Measurements from ENCODE around the gene RBM20. TPM values are rescaled to one million over a fixed set of nuclear protein-coding genes. Genes with fewer than 3 reads are reported as not detected.
"Not testable (repeated sequence)": the region's sequence is repeated elsewhere in the genome, so short reads cannot be mapped to it uniquely, and the experiment has no call there.

Gene RBM20
- 0.22 and 2.0 TPM in 2 replicates for total RNA-seq

GRCh38 chr10:110643653-110644597, at the start of gene RBM20:
TSS of gene RBM20 (plus strand) at chr10:110644336. CDS start at chr10:110644455, 119 bp downstream.
- DNase-seq (ENCODE audit: low read depth in 2 of 2), result peak; percentile 19 to 40

GRCh38 chr10:110597476-110597875, 46.7 kb upstream of the RBM20 start:
- DNase-seq (ENCODE audit: low read depth in 2 of 2), result peak; percentile 42 to 55

GRCh38 chr10:110600487-110601101, 43.5 kb upstream of the RBM20 start:
- DNase-seq (ENCODE audit: low read depth in 2 of 2), result peak; percentile 81 to 85

DNA sequence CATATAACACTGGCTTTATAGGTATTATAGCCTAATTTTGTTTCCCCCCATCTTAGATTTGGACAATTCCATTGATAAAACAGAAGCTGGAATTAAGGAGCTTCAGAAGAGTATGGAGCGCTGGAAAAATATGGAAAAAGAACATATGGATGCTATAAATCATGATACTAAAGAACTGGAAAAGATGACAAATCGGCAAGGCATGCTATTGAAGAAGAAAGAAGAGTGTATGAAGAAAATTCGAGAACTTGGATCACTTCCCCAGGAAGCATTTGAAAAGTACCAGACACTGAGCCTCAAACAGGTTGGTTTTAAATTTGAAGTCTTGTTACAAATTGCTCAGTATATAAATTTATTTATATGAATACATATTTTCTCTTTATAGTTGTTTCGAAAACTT, 42.6 kb upstream of the RBM20 start:
- DNase-seq (ENCODE audit: low read depth in 2 of 2), result no peak

DNA sequence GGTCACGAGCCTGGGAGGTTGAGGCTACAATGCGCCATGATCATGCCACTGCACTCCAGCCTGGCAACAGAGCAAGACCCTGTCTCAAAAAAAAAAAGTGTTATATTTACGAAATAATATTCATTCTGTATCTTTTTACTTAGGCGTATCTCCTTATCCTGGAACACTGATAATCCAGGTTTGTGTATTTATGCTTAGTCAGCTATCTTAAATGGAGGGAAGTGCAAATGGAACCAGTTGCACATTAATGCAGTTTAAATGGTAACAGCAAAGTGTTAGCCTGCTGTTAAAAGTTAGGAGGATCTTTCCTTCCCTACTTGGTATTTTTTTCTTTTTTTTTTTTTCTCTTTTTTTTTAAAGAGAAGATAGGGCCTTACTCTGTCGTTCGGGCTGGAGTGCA, 36.0 kb upstream of the RBM20 start:
- no peak for DNase-seq (ENCODE audit: low read depth in 2 of 2)

DNA sequence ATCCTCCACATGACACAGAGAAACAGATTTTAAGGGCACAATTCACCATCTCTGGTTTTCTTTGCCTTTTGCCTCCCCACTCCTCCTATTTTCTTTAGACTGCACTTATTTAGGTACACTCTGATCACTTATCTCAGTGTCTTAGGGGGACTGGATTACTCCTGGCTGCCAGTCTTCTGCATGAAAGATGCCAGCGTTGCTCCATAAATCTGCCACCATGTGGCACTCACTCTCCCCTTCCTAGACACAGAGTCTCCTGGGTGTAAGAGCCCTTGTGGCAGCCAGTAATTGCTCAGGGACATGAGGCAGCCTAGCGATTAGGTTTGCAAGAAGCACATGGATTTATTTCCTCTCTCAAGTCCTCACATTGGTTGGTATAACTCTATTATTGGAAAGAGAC, 34.5 kb upstream of the RBM20 start:
- no peak for DNase-seq (ENCODE audit: low read depth in 2 of 2)

- DNase-seq (ENCODE audit: low read depth in 2 of 2), result peak; percentile 56 to 68
These were observed 33.8 kb upstream of the RBM20 start for GRCh38 chr10:110610308-110610774.

DNA sequence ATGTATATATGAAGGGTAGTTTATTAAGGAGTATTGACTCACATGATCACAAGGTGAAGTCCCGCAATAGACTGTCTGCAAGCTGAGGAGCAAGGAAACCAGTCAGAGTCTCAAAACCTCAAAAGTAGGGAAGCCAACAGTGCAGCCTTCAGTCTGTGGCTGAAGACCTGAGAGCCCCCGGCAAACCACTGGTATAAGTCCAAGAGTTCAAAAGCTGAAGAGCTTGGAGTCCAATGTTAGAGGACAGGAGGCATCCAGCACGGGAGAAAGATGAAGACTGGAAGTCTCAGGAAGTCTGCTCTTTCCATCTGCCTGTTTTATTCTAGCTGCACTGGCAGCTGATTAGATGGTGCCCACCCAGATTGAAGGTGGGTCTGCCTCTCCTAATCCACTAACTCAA, 33.4 kb upstream of the RBM20 start:
- DNase-seq (ENCODE audit: low read depth in 2 of 2), result not testable (repeated sequence)

- no peak for DNase-seq (ENCODE audit: low read depth in 2 of 2)
These were observed 32.0 kb upstream of the RBM20 start for GRCh38 chr10:110612087-110612486.

DNA sequence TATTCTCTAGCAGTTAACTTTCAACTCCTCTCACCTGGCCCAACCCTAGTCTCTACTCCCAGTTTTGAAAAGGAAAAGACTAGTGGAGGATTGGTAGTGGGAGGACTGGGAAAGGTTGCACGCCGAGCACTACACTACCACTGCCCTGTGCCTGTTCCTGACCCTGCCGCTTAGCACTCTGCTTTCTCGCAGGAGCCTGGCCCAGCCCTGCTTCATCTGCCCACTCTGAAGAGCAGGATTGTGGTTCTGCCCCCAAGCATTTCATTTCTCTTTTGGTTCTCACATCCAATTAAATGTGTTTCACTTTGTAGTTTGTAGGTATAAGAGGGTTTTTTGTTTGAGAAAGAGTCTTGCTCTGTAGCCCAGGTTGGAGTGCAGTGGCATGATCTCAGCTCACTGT, 31.5 kb upstream of the RBM20 start:
- DNase-seq (ENCODE audit: low read depth in 2 of 2), result no peak

- no peak for DNase-seq (ENCODE audit: low read depth in 2 of 2)
These were observed 30.7 kb upstream of the RBM20 start for GRCh38 chr10:110613341-110613995.

DNA sequence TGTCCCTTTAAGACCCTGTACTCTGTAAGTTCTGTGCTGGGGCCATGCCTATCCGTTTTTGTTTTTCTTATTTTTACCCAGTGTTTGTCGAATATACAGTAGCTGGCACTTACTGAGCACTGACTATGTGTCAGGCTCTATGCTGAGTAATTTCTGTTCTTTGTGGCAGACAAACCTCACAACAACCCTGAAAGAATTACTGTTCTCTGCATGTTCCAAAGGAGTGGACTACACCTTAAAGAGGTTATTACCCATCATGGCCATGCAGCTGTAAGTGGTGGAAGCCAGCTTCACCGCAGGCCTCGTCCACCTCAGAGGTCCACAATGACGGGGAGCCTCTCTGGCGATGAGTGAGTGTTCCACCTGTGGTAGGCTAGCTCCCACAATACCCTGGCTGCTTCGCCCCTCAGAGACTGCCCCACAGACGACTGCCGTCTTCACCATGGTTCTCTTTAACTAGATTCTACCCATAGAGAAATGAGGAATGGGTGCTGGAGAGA, 30.1 kb upstream of the RBM20 start:
- DNase-seq (ENCODE audit: low read depth in 2 of 2), result no peak

DNA sequence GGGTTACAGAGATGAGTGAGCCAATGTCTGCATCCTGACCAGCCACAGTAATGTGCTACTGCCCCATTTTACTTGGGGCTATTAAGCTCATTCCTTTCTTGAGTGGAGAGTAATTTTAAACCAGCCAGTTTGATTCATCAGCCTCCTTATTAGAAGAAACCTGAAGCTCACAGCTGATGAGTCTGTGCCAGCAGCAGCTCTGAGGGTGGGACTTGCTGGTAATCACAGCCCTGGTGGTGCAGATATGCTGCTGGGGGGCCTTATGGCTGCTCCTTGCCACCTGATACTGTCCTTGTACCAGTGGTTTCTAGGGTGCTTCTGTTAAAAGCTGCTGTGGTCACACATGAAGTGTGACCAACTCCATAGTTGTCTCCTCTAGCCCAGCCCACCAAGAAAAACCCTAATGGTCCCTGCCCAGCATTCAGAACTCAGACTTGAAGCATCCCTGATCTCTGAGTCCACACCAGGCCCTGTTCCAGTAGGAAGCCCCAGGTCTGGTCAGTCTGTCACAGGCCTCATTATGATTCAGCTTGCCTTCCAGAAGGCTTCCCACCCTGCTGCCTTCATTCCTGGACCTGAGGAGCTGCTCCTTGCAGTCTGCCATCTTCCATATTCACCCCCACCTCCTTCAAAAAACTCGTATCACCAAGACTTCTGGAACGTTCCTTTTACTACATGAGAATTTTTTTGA, 28.9 kb upstream of the RBM20 start:
- no peak for DNase-seq (ENCODE audit: low read depth in 2 of 2)

- DNase-seq (ENCODE audit: low read depth in 2 of 2), result no peak
These were observed 27.6 kb upstream of the RBM20 start for GRCh38 chr10:110616493-110617033.

- no peak for DNase-seq (ENCODE audit: low read depth in 2 of 2)
These were observed 26.5 kb upstream of the RBM20 start for GRCh38 chr10:110617425-110618229.

DNA sequence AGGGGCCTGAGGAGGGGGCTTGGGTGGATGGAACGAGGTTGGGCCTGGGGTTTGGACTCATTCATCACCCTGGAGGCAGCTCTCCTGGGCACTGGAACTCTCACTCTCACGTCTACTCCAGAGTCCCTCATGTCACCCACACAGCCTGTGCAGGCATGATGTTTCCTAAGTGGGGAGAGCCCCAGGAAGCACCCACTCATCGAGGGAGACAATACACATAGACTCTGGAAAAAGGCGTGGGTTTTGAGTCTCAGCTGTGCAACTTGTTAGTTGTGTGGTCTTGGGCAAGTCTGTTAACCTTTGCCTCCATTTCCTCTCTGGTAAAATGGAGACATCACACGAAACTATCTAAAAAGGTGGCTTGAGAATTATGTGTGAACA, 25.9 kb upstream of the RBM20 start:
- DNase-seq (ENCODE audit: low read depth in 2 of 2), result no peak

- DNase-seq (ENCODE audit: low read depth in 2 of 2), result no peak
These were observed 24.4 kb upstream of the RBM20 start for GRCh38 chr10:110619514-110620397.

- no peak for DNase-seq (ENCODE audit: low read depth in 2 of 2)
These were observed 23.8 kb upstream of the RBM20 start for GRCh38 chr10:110620398-110620719.

GRCh38 chr10:110623316-110623715, 20.8 kb upstream of the RBM20 start:
- not testable (repeated sequence) for DNase-seq (ENCODE audit: low read depth in 2 of 2)

All from lung microvascular endothelial cell (primary cell).